HL-60 (cell line): ENCODE results near the gene CPT1B.

Source experiments
- DNase-seq, 2 experiments: peaks; one replicate each; pipeline ENCODE4 v3.0.0-alpha.2; 2010 to 2020; ENCODE audit warnings: low read depth in 1 of 2, low spot score in 1 of 2
- H3K27ac ChIP-seq: fragments of 250-450 bp; sonication (Bioruptor Pico); replicated peaks from 2 replicates; pipeline ENCODE4 v1.5.1; 2020; ENCODE audit warnings: mild to moderate bottlenecking, moderate library complexity
- H3K27me3 ChIP-seq: fragments of 250-450 bp; sonication (Bioruptor Pico); 2 replicates; pipeline ENCODE4 v1.5.1; 2021; ENCODE audit warnings: mild to moderate bottlenecking, moderate library complexity; ENCODE audit not compliant: insufficient read depth, poor library complexity, severe bottlenecking
- H3K4me3 ChIP-seq: replicated peaks from 2 replicates; pipeline ENCODE4 v1.5.1; 2011; ENCODE audit warnings: mild to moderate bottlenecking, control low read depth, low read length; ENCODE audit not compliant: insufficient read depth
- CTCF ChIP-seq: IDR thresholded peaks from one replicate; pipeline ENCODE4 v1.5.1; 2011; ENCODE audit warnings: low read length, control low read depth, inconsistent platforms; ENCODE audit not compliant: insufficient read depth
- GABPA ChIP-seq: IDR thresholded peaks from 2 replicates; pipeline ENCODE4 v1.6.1; 2012; ENCODE audit warnings: low read depth
- POLR2AphosphoS5 ChIP-seq: IDR thresholded peaks from 2 replicates; pipeline ENCODE4 v1.6.1; 2012; ENCODE audit warnings: low read depth
- REST ChIP-seq: IDR thresholded peaks from 2 replicates; pipeline ENCODE4 v1.6.1; 2012; ENCODE audit warnings: low read depth; ENCODE audit not compliant: insufficient replicate concordance
- SPI1 ChIP-seq: IDR thresholded peaks from 2 replicates; pipeline ENCODE4 v1.6.1; 2012; ENCODE audit warnings: low read depth, mild to moderate bottlenecking, borderline replicate concordance

CPT1B gene

GRCh38 chr22:50573491-50574382 is 4.5 kb downstream of the CPT1B start:
- Histone ChIP-seq H3K27me3 (no peaks in the 10 kb centered on the region), H3K4me3 (no peak overlapping the region), H3K27ac (no peak overlapping the region)
- no peak for DNase-seq
- TF ChIP-seq CTCF (no peak), SPI1 (no peak), POLR2AphosphoS5 (no peak), REST (no peak), GABPA (no peak)

- Histone ChIP-seq H3K27ac (no peak overlapping the region), H3K4me3 (no peak overlapping the region), H3K27me3 (no peaks in the 10 kb centered on the region)
- TF ChIP-seq REST (no peak), POLR2AphosphoS5 (no peak), SPI1 (no peak), GABPA (no peak), CTCF (no peak)
- no peak for DNase-seq
These were observed 5.3 kb downstream of the CPT1B start for GRCh38 chr22:50572965-50573364.

- Histone ChIP-seq H3K27ac (no peak overlapping the region), H3K4me3 (no peak overlapping the region), H3K27me3 (no peaks in the 10 kb centered on the region)
- DNase-seq, result no peak
- TF ChIP-seq GABPA (no peak), SPI1 (no peak), CTCF (no peak), REST (no peak), POLR2AphosphoS5 (no peak)
These were observed 6.7 kb downstream of the CPT1B start for GRCh38 chr22:50571264-50572175.
